H1 (cell line): ENCODE data around the gene R3HDM1. TPM values are rescaled to one million over a fixed set of nuclear protein-coding genes. Genes with fewer than 3 reads are reported as not detected.

ENCODE experiments used
- CTCF ChIA-PET: fragments of 300-600 bp; sonication (Branson Sonifier 250); formaldehyde crosslinking; loops from one replicate; lab custom pipeline; 2021; ENCODE audit not compliant: partially characterized antibody; lab: Charles Lee
- POLR2A ChIA-PET: fragments of 300-600 bp; sonication (Branson Sonifier 250); formaldehyde crosslinking; loops from one replicate; lab custom pipeline; 2021; ENCODE audit warnings: inconsistent platforms; ENCODE audit not compliant: partially characterized antibody; lab: Charles Lee
- DNase-seq, 2 experiments: peaks; one replicate each; pipeline versions ENCODE4 v3.0.0 to v3.0.0-alpha.2; 2010 to 2022; ENCODE audit warnings: low spot score in 2 of 2, low read depth in 1 of 2, mixed read lengths in 1 of 2
- FAIRE-seq: peaks from 2 replicates; lab custom pipeline; 2011; peaks lifted over from hg19 to GRCh38; lab: Jason Lieb, UNC
- H2AFZ ChIP-seq: 2 replicates; pipeline ENCODE4 v1.8.1; 2012; ENCODE audit warnings: low read length, inconsistent platforms
- H2AK5ac ChIP-seq: 2 replicates; pipeline ENCODE4 v1.6.1; 2013; ENCODE audit warnings: low read depth, low read length
- H2BK120ac ChIP-seq: replicated peaks from 2 replicates; pipeline ENCODE3; 2013; ENCODE audit warnings: low read depth, low read length, inconsistent platforms
- H2BK12ac ChIP-seq: 2 replicates; pipeline ENCODE4 v1.6.1; 2013; ENCODE audit warnings: low read depth, low read length
- H2BK15ac ChIP-seq: 2 replicates; pipeline ENCODE4 v1.6.1; 2013; ENCODE audit warnings: low read length
- H2BK20ac ChIP-seq: 2 replicates; pipeline ENCODE4 v1.6.1; 2013; ENCODE audit warnings: low read length
- H2BK5ac ChIP-seq: 2 replicates; pipeline ENCODE4 v1.6.1; 2013; ENCODE audit warnings: low read depth, low read length
- H3K14ac ChIP-seq: 2 replicates; pipeline ENCODE4 v1.6.1; 2013; ENCODE audit warnings: inconsistent platforms; ENCODE audit not compliant: insufficient read length
- H3K18ac ChIP-seq: 2 replicates; pipeline ENCODE4 v1.6.1; 2013; ENCODE audit warnings: low read length; ENCODE audit errors: extremely low read depth
- H3K23ac ChIP-seq: 2 replicates; pipeline ENCODE4 v1.6.1; 2013; ENCODE audit warnings: inconsistent platforms; ENCODE audit not compliant: insufficient read length
- H3K23me2 ChIP-seq: 2 replicates; pipeline ENCODE4 v1.6.1; 2013; ENCODE audit warnings: low read depth, low read length
- H3K27ac ChIP-seq: 2 replicates; pipeline ENCODE4 v1.6.1; 2011; ENCODE audit warnings: low read depth, low read length, inconsistent platforms
- H3K27me3 ChIP-seq, 4 experiments: replicated peaks in 1 of 4; 1 replicate in 1 of 4; 2 replicates in 3 of 4; pipeline versions ENCODE4 v1.6.1 to v1.8.1; 2011 to 2013; ENCODE audit warnings: low read length in 3 of 4, mild to moderate bottlenecking in 3 of 4, inconsistent platforms in 2 of 4, mixed read lengths in 2 of 4, moderate library complexity in 1 of 4; ENCODE audit not compliant: control insufficient read depth in 3 of 4, insufficient read depth in 3 of 4; ENCODE audit errors: extremely low read depth in 1 of 4
- H3K36me3 ChIP-seq, 4 experiments: 2 replicates each; pipeline versions ENCODE4 v1.6.1 to v1.8.1; 2011 to 2013; ENCODE audit warnings: mild to moderate bottlenecking in 4 of 4, low read length in 3 of 4, moderate library complexity in 2 of 4, control low read depth in 1 of 4, inconsistent platforms in 1 of 4; ENCODE audit not compliant: insufficient read depth in 4 of 4, control insufficient read depth in 2 of 4
- H3K4ac ChIP-seq: replicated peaks from 2 replicates; pipeline ENCODE3; 2013; ENCODE audit warnings: low read length, low read depth, mixed read lengths, inconsistent platforms; ENCODE audit not compliant: insufficient read length
- H3K4me1 ChIP-seq, 4 experiments: replicated peaks in 1 of 4; 1 replicate in 1 of 4; 2 replicates in 3 of 4; pipeline versions ENCODE4 v1.6.1 to v1.8.1; 2011 to 2013; ENCODE audit warnings: low read length in 3 of 4, inconsistent platforms in 2 of 4, mixed read lengths in 1 of 4; ENCODE audit not compliant: insufficient read depth in 4 of 4, control insufficient read depth in 3 of 4
- H3K4me2 ChIP-seq, 2 experiments: 2 replicates each; pipeline versions ENCODE4 v1.6.1 to v1.8.1; 2011 to 2013; ENCODE audit warnings: low read depth in 2 of 2, low read length in 2 of 2, control low read depth in 1 of 2, inconsistent platforms in 1 of 2, mild to moderate bottlenecking in 1 of 2; ENCODE audit not compliant: insufficient read depth in 1 of 2
- H3K4me3 ChIP-seq, 4 experiments: fragments of 200-600, 300-600 bp in 1 of 4; sonication (generic), shearing (Covaris generic), sonication (Bioruptor Twin) in 1 of 4; 2 replicates each; pipeline versions ENCODE4 v1.5.1 to v1.8.1; 2011 to 2016; ENCODE audit warnings: low read length in 4 of 4, low read depth in 3 of 4, control low read depth in 2 of 4, inconsistent platforms in 2 of 4, mild to moderate bottlenecking in 2 of 4, mixed read lengths in 1 of 4, moderate library complexity in 1 of 4; ENCODE audit not compliant: insufficient read depth in 2 of 4; ENCODE audit errors: extremely low read depth in 1 of 4
- H3K56ac ChIP-seq: replicated peaks from 2 replicates; pipeline ENCODE3; 2013; ENCODE audit warnings: low read depth, mild to moderate bottlenecking, mixed read lengths, low read length, inconsistent platforms; ENCODE audit not compliant: insufficient read length
- H3K79me1 ChIP-seq: 2 replicates; pipeline ENCODE4 v1.6.1; 2013; ENCODE audit warnings: low read depth, low read length, control low read depth
- H3K79me2 ChIP-seq, 2 experiments: 2 replicates each; pipeline versions ENCODE4 v1.6.1 to v1.8.1; 2012 to 2013; ENCODE audit warnings: low read length in 2 of 2, mild to moderate bottlenecking in 2 of 2, inconsistent platforms in 1 of 2; ENCODE audit not compliant: insufficient read depth in 2 of 2, control insufficient read depth in 1 of 2
- H3K9ac ChIP-seq, 4 experiments: replicated peaks in 1 of 4; 1 replicate in 1 of 4; 2 replicates in 3 of 4; pipeline versions ENCODE4 v1.6.1 to v1.8.1; 2011 to 2013; ENCODE audit warnings: low read depth in 3 of 4, low read length in 3 of 4, control low read depth in 2 of 4, mild to moderate bottlenecking in 2 of 4, moderate library complexity in 2 of 4, inconsistent platforms in 1 of 4; ENCODE audit errors: extremely low read depth in 1 of 4
- H3K9me3 ChIP-seq, 2 experiments: 2 replicates each; pipeline versions ENCODE4 v1.6.1 to v1.8.1; 2012 to 2013; ENCODE audit warnings: mild to moderate bottlenecking in 2 of 2, moderate library complexity in 2 of 2, control low read depth in 1 of 2, inconsistent platforms in 1 of 2, low read depth in 1 of 2, low read length in 1 of 2, mixed read lengths in 1 of 2; ENCODE audit not compliant: insufficient read depth in 2 of 2
- H4K20me1 ChIP-seq, 2 experiments: replicated peaks in 1 of 2; 2 replicates each; pipeline versions ENCODE3 to v1.8.1; 2011 to 2013; ENCODE audit warnings: inconsistent platforms in 2 of 2, low read length in 2 of 2, mild to moderate bottlenecking in 1 of 2; ENCODE audit not compliant: insufficient read depth in 2 of 2, control insufficient read depth in 1 of 2
- H4K5ac ChIP-seq: 2 replicates; pipeline ENCODE4 v1.6.1; 2013; ENCODE audit warnings: low read length, low read depth, mixed read lengths, inconsistent platforms; ENCODE audit not compliant: insufficient read length
- H4K8ac ChIP-seq: 2 replicates; pipeline ENCODE4 v1.8.0; 2013; ENCODE audit warnings: mild to moderate bottlenecking, moderate library complexity, low read length, inconsistent platforms; ENCODE audit not compliant: insufficient read depth; ENCODE audit errors: extremely low read depth
- H4K91ac ChIP-seq: replicated peaks from 2 replicates; pipeline ENCODE3; 2013; ENCODE audit warnings: low read length, mixed read lengths, inconsistent platforms; ENCODE audit not compliant: insufficient read length
- SP4 ChIP-seq: IDR thresholded peaks from 2 replicates; pipeline ENCODE4 v1.6.1; 2012; ENCODE audit warnings: low read length, inconsistent platforms
- TCF12 ChIP-seq: IDR thresholded peaks from 2 replicates; pipeline ENCODE4 v1.6.1; 2011; ENCODE audit warnings: low read depth, mild to moderate bottlenecking, low read length
- WGBS, 2 experiments: shearing (Covaris generic) in 1 of 2; methylation state at CpG; one replicate each; pipeline versions ENCODE4 v1.1.6 to v1.1.7; 2013 to 2015; ENCODE audit warnings: low lambda C conversion rate in 2 of 2, mixed read lengths in 2 of 2, inconsistent platforms in 1 of 2, low coverage in 1 of 2, missing lambda C conversion rate in 1 of 2; ENCODE audit not compliant: insufficient replicate concordance in 2 of 2, insufficient coverage in 1 of 2, insufficient read length in 1 of 2; ENCODE audit errors: extremely low coverage in 1 of 2, missing lambda C conversion rate in 1 of 2; 5-methylcytosine and 5-hydroxymethylcytosine counted together
- polyA plus RNA-seq, 7 experiments: library from polyadenylated mRNA; depleted of rRNA in 3 of 7; stranded (reverse) in 5 of 7; unstranded in 2 of 7; fragments of >200 nt in 5 of 7; fragments of 200-250 nt in 2 of 7; gene quantifications; 1 replicate in 5 of 7; 2 replicates in 1 of 7; 4 replicates in 1 of 7; pipeline versions ENCODE4 v1.2.1 to v1.2.3, GENCODE V29; 2011 to 2013; ENCODE audit warnings: missing spikeins in 2 of 7, mixed read lengths in 2 of 7
- total RNA-seq: library from RNA; stranded (reverse); fragmentation: NEBNext Ultra II Directional; extraction: Animal tissue kit (Norgen Biotek cat#: 25700); gene quantifications from 2 replicates; pipeline ENCODE4 v1.2.1, GENCODE V29; 2021

R3HDM1 gene
- total and polyA plus RNA-seq, 2 of the 8 experiments (the other 6 are each of a cell fraction or from before 2014, with no cell fraction given): 77.7 to 120 TPM

DNA sequence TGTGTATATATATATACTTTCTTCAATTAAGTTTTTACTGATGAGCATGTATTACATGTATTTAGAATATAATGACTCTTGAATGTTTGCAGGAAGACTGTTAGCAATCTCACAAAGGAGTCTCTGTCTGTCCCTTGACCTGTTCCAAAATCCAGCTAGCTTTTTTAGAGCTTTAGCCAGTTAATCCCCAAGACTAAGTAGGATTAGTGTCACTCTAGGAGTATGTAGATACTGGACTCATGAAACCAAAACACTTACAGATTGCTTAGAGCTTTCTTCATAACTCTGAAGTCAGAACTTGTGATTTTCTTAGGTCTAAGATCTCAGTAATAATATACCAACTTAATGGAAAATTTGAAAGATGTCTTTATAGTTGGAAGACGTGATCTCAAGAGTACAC is 212.6 kb downstream of the R3HDM1 start:
- H2BK20ac ChIP-seq: no peak overlapping the region
- H3K79me1 ChIP-seq: peaks cover 2% of the 10 kb centered on the region; the same call in 1 of the 2 replicates
- H4K91ac ChIP-seq: no peak overlapping the region
- H2BK120ac ChIP-seq: no peak overlapping the region
- H3K23me2 ChIP-seq: no peaks in the 10 kb centered on the region; the same call in 1 of the 2 replicates
- TF ChIP-seq TCF12 (no peak), SP4 (no peak)
- TF ChIP-seq, all 59 proteins: peak for 0
- ChIA-PET CTCF (interaction anchor here (0.6 to 4.4 kb wide), 3 partner anchors 32 to 297 kb away, joined by 3 to 17 read pairs (median 3); no protein-coding TSS in a partner anchor), POLR2A (interaction anchor here (1.6 kb wide), 1 partner anchor 135 kb away, joined by 3 read pairs; no protein-coding TSS in a partner anchor)
- H2BK5ac ChIP-seq: no peak overlapping the region
- no peak overlapping the region for H2BK15ac ChIP-seq
- no peak overlapping the region for H2BK12ac ChIP-seq
- peaks cover 4 to 56% of the 10 kb centered on the region in 2 experiments; a peak in 3 of 4 replicates for H3K79me2 ChIP-seq
- H3K4me1 ChIP-seq: peaks cover 0 to 6% (median 3%) of the 10 kb centered on the region in 4 experiments; a peak in 2 of 7 replicates
- H2AFZ ChIP-seq: no peak overlapping the region
- FAIRE-seq: no peak
- no peak overlapping the region for H4K8ac ChIP-seq
- H3K18ac ChIP-seq: no peak overlapping the region
- no peak overlapping the region; a peak in 1 of 7 replicates for H3K9ac ChIP-seq
- no peaks in the 10 kb centered on the region for H3K9me3 ChIP-seq
- no peak overlapping the region for H3K4ac ChIP-seq
- H3K27ac ChIP-seq: no peak overlapping the region
- peak overlapping the region in 2 of 4 experiments; percentile 8 to 95; a peak in 2 of 8 replicates for H3K4me3 ChIP-seq
- no peak overlapping the region for H4K5ac ChIP-seq
- no peak overlapping the region for H3K23ac ChIP-seq
- 80% methylated on average over 1 of the region's 1 CpG; no CpG with 5 or more reads in 1 of the 2 experiments for WGBS, 2 experiments
- H4K20me1 ChIP-seq: peaks cover 0 to 7% of the 10 kb centered on the region in 2 experiments
- H3K36me3 ChIP-seq: peaks cover 0 to 14% (median 3%) of the 10 kb centered on the region in 4 experiments; a peak in 3 of 8 replicates
- DNase-seq: no peak
- peak overlapping the region; percentile 46 to 80; a peak in 2 of 4 replicates for H3K4me2 ChIP-seq
- no peak overlapping the region for H2AK5ac ChIP-seq
- H3K27me3 ChIP-seq: no peaks in the 10 kb centered on the region
- H3K14ac ChIP-seq: no peak overlapping the region
- no peak overlapping the region for H3K56ac ChIP-seq
